HK-2 (cell line): ENCODE data around the gene SSMEM1.
"Not testable (repeated sequence)": the region's sequence is repeated elsewhere in the genome, so short reads cannot be mapped to it uniquely, and the experiment has no call there.

Source experiments
- DNase-seq: peaks from one replicate; pipeline ENCODE4 v3.0.0-alpha.2; 2018; ENCODE audit not compliant: unreplicated experiment

Gene SSMEM1

DNA sequence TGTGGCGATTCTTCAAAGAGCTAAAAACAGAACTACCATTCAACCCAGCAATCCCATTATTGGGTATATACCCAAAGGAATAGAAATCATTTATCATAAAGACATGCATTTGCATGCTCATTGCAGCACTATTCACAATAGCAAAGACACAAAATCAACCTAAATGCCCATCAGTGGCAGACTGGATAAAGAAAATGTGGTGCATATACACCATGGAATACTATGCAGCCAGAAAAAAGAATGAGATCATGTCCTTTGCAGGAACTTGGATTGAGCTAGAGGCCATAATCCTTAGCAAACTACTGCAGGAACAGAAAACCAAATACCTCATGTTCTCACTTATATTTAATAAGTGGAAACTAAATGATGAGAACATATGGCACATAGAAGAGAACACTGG lies 38.8 kb downstream of the SSMEM1 start:
- DNase-seq = not testable (repeated sequence)

GRCh38 chr7:130248842-130249241 lies 41.2 kb downstream of the SSMEM1 start:
- not testable (repeated sequence) for DNase-seq

GRCh38 chr7:130249626-130250025 lies 42.0 kb downstream of the SSMEM1 start:
- DNase-seq = not testable (repeated sequence)

GRCh38 chr7:130254555-130254954 lies 46.9 kb downstream of the SSMEM1 start:
- DNase-seq = no peak

GRCh38 chr7:130256704-130257103 lies 49.0 kb downstream of the SSMEM1 start:
- DNase-seq = no peak

DNA sequence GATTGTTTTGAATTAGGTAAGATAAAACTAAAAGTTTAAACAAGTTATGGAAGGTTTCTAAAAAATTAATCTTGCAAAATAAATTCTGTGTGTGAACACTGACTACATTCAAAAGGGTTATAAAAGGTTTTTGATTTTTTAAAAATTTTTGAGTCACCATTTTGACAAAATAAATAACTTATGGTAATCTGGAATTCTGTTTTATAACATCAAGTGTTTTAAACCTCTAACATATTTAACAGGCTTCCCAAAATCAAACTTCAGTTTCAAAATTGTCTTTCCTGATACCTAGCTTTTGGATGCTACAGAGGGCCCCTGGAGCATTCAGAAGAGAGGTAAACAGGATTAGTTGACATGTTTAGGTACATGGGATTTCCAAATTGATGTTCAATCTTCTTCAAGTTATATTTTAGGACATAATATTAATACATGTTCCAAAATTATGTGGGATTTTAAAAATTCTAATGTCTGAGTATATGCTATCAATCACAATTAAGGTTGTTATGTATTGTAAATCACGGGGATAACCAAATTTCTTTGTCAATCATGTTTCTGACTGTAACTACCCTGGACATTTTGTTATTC lies 50.9 kb downstream of the SSMEM1 start:
- DNase-seq = no peak

DNA sequence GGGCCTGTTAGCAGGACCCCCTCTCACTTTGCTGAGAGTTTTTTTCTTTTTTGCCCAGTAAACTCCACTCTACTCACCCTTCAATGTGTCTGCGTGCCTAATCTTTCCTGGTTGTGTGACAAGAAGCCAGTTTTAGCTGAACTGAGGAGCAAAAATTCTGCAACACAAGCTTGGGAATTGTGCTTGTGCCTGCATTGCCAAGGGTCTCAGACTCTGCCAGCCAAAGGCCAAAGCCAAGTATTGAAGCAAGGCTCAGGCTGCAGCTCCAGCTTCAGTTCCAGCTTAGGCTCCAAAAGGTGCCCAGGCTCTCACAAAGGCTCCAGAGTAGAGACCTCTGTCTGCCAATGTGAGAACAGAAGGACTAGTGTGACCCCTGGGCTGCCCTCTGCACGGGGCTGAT lies 54.8 kb downstream of the SSMEM1 start:
- no peak for DNase-seq

- DNase-seq = no peak
Measured at GRCh38 chr7:130263130-130263529, 55.5 kb downstream of the SSMEM1 start.
